H1 (cell line): ENCODE results near the gene AGAP1.

ENCODE experiments used
- CEBPB ChIP-seq: IDR thresholded peaks from 2 replicates; pipeline ENCODE4 v1.6.1; 2012; ENCODE audit warnings: low read depth, low read length
- CTCF ChIP-seq, 3 experiments: IDR thresholded peaks; 1 replicate in 2 of 3; 2 replicates in 1 of 3; pipeline versions ENCODE4 v1.5.1 to v1.6.1; 2011; ENCODE audit warnings: low read length in 3 of 3, mild to moderate bottlenecking in 3 of 3, inconsistent platforms in 2 of 3, low read depth in 1 of 3, moderate library complexity in 1 of 3; ENCODE audit not compliant: insufficient read depth in 1 of 3; ENCODE audit errors: control extremely low read depth in 1 of 3
- GTF2F1 ChIP-seq: IDR thresholded peaks from 2 replicates; pipeline ENCODE4 v1.6.1; 2012; ENCODE audit warnings: low read depth, low read length, improper control_type of control experiment, borderline replicate concordance
- KDM1A ChIP-seq: fragments of 200-600, 300-600 bp; sonication (generic); IDR thresholded peaks from 2 replicates; pipeline ENCODE4 v1.7.1; 2016; ENCODE audit warnings: mild to moderate bottlenecking, low read length, borderline replicate concordance
- MAFK ChIP-seq: IDR thresholded peaks from 2 replicates; pipeline ENCODE4 v1.6.1; 2012; ENCODE audit warnings: low read depth, mild to moderate bottlenecking, improper control_type of control experiment, low read length
- POLR2A ChIP-seq, 2 experiments: IDR thresholded peaks; 1 replicate in 1 of 2; 2 replicates in 1 of 2; pipeline ENCODE4 v1.6.1; 2011; ENCODE audit warnings: low read depth in 2 of 2, low read length in 2 of 2, mild to moderate bottlenecking in 2 of 2; ENCODE audit errors: control extremely low read depth in 1 of 2
- RFX5 ChIP-seq: IDR thresholded peaks from 2 replicates; pipeline ENCODE4 v1.6.1; 2011; ENCODE audit warnings: low read depth, low read length, improper control_type of control experiment, borderline replicate concordance
- RXRA ChIP-seq: IDR thresholded peaks from 2 replicates; pipeline ENCODE4 v1.6.1; 2011; ENCODE audit warnings: low read depth, mild to moderate bottlenecking, low read length, moderate library complexity; ENCODE audit not compliant: insufficient read depth
- SIX5 ChIP-seq: IDR thresholded peaks from 2 replicates; pipeline ENCODE4 v1.6.1; 2011; ENCODE audit warnings: mild to moderate bottlenecking, low read depth, low read length
- SRF ChIP-seq: IDR thresholded peaks from 2 replicates; pipeline ENCODE4 v1.6.1; 2011; ENCODE audit warnings: mild to moderate bottlenecking, low read depth, low read length, moderate library complexity

- TF ChIP-seq CEBPB (no peak), SRF (no peak), POLR2A (IDR thresholded peaks at IDR 0.05; ENCODE audit: control extremely low read depth in 1 of 2, low read depth in 2 of 2, low read length in 2 of 2) (no peak), SIX5 (no peak), RFX5 (no peak), KDM1A (no peak), GTF2F1 (no peak), RXRA (no peak), CTCF (IDR thresholded peaks at IDR 0.05; ENCODE audit: control extremely low read depth in 1 of 3, insufficient read depth in 1 of 3, low read depth in 1 of 3, low read length in 3 of 3) (no peak), MAFK (no peak)
Observed at GRCh38 chr2:235446082-235446481, 47.8 kb upstream of the AGAP1 start.
